ENCODE measurements around the gene LANCL3.
A peak's percentile ranks its signal among the peaks of the same experiment; 100 is the strongest.
"Not testable (repeated sequence)": the region's sequence is repeated elsewhere in the genome, so short reads cannot be mapped to it uniquely, and the experiment has no call there.

Gene LANCL3

DNA sequence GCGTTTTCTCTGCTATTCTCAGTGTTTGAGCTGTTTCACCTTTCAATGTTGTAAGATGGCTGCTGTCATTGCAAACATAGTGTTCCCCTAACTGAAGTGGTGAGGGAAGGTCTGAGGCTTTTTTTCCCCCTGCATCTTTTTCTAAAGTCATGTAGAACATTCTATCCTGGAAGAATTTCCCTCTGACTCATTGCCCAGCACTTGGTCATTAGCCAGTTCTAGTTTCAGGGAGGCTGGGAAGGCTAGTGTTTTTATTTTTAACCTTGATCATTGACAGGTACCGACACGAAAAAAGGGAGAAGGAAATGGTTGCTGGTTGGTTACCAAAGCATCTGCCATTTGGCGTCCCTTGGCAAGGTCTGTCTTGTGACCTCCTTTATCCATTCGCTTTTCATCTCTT is 6.6 kb downstream of the LANCL3 start:
- Histone ChIP-seq H4K20me1 (no peaks in the 10 kb centered on the region), H3K27me3 (peaks cover 0 to 7% (median 0%) of the 10 kb centered on the region in 11 experiments; a peak in 3 of 22 replicates), H3K27ac (no peak overlapping the region), H3K4me3 (no peak overlapping the region), H3K9me3 (replicated peaks in 1 of 11) (no peaks in the 10 kb centered on the region), H3K36me3 (no peaks in the 10 kb centered on the region), H3K4me1 (no peaks in the 10 kb centered on the region), H3K4me2 (no peak overlapping the region), H3K9ac (no peak overlapping the region)
- no peak for TF ChIP-seq Cebpa-rat (IDR thresholded peaks at IDR 0.05)

DNA sequence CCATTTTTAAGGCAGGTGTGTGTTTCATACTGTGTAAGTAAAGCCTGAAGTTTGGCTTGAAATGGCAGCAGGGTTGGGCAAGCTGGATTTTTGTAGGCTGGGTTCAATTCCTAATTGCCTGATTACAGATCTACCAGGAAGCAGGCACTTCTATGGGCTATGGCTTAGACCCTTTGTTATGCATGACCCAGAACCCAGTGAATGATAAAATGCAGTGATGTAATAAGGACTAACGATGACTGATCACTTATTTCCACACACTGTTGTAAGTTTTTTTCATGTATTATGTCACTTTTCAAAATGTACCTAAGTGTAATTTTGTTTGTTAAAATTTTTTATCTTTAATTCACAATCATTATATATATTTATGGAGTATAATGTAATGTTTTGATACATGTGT is 8.6 kb downstream of the LANCL3 start:
- no peak overlapping the region for H3K9ac ChIP-seq
- H3K4me2 ChIP-seq, result no peak overlapping the region
- H3K27me3 ChIP-seq, result no peaks in the 10 kb centered on the region
- no peaks in the 10 kb centered on the region for H3K36me3 ChIP-seq
- H3K27ac ChIP-seq, result no peak overlapping the region
- H3K9me3 ChIP-seq (replicated peaks in 1 of 11), result no peaks in the 10 kb centered on the region
- no peak overlapping the region for H3K4me3 ChIP-seq
- no peak for TF ChIP-seq Cebpa-rat (IDR thresholded peaks at IDR 0.05)
- H3K4me1 ChIP-seq, result no peaks in the 10 kb centered on the region
- no peaks in the 10 kb centered on the region for H4K20me1 ChIP-seq

DNA sequence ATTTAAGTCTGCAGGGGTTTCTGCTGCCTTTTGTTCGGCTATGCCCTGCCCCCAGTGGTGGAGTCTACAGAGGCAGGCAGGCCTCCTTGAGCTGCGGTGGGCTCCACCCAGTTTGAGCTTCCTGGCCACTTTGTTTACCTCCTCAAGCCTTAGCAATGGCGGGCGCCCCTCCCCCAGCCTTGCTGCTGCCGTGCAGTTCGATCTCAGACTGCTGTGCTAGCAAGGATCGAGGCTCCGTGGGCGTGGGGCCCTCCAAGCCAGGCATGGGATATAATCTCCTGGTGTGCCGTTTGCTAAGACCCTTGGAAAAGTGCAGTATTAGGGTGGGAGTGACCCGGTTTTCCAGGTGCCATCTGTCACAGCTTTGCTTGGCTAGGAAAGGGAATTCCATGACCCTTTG is 15.9 kb downstream of the LANCL3 start:
- not testable (repeated sequence) for H3K9ac ChIP-seq, H3K27me3 ChIP-seq, H3K36me3 ChIP-seq, H4K20me1 ChIP-seq, H3K4me1 ChIP-seq, H3K27ac ChIP-seq, H3K4me2 ChIP-seq, H3K4me3 ChIP-seq
- peaks cover 7 to 13% (median 10%) of the 10 kb centered on the region in 11 experiments; a peak in 21 of 22 replicates for H3K9me3 ChIP-seq (replicated peaks in 1 of 11)

DNA sequence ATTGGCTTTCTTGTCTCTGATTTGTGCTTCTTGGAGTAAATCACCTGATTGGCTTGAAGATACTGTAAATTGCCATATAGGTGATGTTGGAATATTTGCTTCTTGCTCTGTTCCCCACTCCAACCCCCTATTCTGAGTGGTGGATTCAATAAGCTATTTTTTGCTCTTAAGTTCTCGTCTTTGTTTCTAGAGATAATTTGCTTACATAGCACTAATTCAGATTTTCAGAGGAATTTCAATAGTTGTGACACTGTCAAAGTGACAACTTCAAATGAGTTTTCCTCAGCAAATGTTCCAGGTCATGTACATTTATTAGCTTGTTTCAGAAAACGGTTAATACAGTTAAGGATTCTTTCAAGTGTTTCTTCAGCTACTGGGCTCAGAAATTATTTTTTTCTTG is 18.6 kb downstream of the LANCL3 start:
- no peak overlapping the region for H3K27ac ChIP-seq
- H3K9me3 ChIP-seq (replicated peaks in 1 of 11), result peaks cover 7 to 13% (median 10%) of the 10 kb centered on the region in 11 experiments; a peak in 21 of 22 replicates
- no peaks in the 10 kb centered on the region for H4K20me1 ChIP-seq
- peaks cover 0 to 5% (median 0%) of the 10 kb centered on the region in 10 experiments; a peak in 1 of 20 replicates for H3K4me1 ChIP-seq
- H3K4me3 ChIP-seq, result no peak overlapping the region
- H3K36me3 ChIP-seq, result no peaks in the 10 kb centered on the region
- no peak overlapping the region for H3K9ac ChIP-seq
- no peak for TF ChIP-seq Cebpa-rat (IDR thresholded peaks at IDR 0.05)
- H3K4me2 ChIP-seq, result no peak overlapping the region
- H3K27me3 ChIP-seq, result no peaks in the 10 kb centered on the region

DNA sequence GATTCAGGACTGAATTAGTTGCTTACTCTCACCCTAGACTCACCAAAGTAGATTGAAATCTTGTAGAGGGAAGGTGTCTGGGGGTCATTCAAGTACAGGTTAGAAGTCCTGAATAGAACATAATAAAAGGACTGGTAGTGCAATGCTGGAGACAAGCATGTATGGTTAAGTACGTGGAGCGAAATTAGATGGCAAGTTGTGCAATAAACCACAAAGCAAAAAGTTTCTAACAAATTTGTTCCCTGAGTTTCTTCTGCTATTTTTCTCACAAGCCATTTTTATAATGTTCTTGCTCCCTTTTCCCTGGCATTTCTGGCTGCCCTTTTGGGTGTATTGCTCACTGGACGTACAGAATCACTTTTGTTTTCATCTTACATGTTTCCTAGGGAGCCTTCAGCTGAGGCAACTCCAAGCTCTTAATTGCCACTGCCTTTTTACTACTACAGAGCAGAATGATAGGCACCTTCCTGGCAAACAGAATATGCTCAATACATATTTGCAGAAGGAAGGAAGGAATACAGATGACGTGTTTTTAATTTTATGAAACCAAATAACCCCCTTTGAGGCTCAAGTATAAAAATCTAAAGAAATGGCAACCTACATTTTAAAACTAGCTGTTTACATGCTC is 23.4 kb downstream of the LANCL3 start:
- Histone ChIP-seq H3K4me2 (0 out of 22 replicates have a peak overlapping the region, but pooled peaks of 1 of the 11 experiments have one; percentile 5), H3K36me3 (no peaks in the 10 kb centered on the region), H3K27me3 (no peaks in the 10 kb centered on the region), H3K4me3 (no peak overlapping the region), H3K27ac (no peak overlapping the region), H3K9me3 (replicated peaks in 1 of 11) (no peaks in the 10 kb centered on the region), H3K4me1 (peaks cover 0 to 5% (median 0%) of the 10 kb centered on the region in 10 experiments; a peak in 1 of 20 replicates), H3K9ac (no peak overlapping the region), H4K20me1 (no peaks in the 10 kb centered on the region)
- TF ChIP-seq Cebpa-rat (IDR thresholded peaks at IDR 0.05), result no peak

DNA sequence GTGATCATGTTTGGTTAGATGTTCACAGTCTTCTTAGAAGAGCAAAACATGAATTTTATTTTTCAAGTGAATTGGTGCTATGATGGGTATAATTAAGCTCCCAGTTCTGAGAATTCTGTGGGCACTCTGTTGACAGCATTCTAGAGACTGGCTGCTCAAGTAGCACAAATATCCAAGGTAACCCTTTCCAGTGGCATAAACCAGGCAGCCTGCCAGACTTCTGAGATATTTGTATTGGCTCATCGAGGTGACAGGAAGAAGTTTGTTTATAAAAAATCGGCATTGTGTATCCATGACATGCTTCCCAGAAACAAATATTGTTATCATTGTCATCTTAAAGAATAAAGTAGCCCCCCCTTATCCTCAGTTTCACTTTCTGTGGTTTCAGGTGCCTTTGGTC is 28.3 kb downstream of the LANCL3 start:
- no peak for TF ChIP-seq Cebpa-rat (IDR thresholded peaks at IDR 0.05)
- H3K27ac ChIP-seq, result no peak overlapping the region
- H3K4me1 ChIP-seq, result peaks cover 0 to 3% (median 0%) of the 10 kb centered on the region in 10 experiments; a peak in 1 of 20 replicates
- no peak overlapping the region for H3K9ac ChIP-seq
- H3K9me3 ChIP-seq (replicated peaks in 1 of 11), result no peaks in the 10 kb centered on the region
- no peaks in the 10 kb centered on the region for H4K20me1 ChIP-seq
- H3K4me2 ChIP-seq, result no peak overlapping the region
- no peaks in the 10 kb centered on the region for H3K36me3 ChIP-seq
- H3K4me3 ChIP-seq, result no peak overlapping the region
- H3K27me3 ChIP-seq, result no peaks in the 10 kb centered on the region

DNA sequence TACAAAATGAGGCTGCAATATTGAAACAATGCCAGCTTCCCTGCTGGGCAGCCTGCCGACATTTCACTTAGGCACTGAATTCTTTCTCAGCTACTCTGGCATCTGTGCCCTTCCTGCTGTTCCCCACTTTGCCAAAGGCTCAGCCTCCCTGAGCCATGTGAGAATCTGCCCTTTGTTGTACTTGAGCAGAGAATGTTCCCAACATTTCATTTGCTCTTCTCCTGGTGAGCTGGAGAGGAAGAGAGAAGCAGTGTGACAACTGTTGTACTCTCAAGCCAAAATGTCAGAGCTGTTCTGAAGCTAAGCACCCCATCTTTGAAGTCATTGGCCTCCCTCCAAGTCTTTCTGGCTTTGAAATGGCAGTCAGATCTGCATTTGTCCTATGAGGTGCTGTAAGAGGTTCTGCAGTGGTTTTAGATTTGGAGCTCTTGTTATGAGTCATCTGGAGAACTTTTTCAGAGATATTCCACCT is 32.5 kb downstream of the LANCL3 start:
- Histone ChIP-seq H3K4me3 (no peak overlapping the region), H3K27ac (no peak overlapping the region), H3K9ac (no peak overlapping the region), H4K20me1 (no peaks in the 10 kb centered on the region), H3K27me3 (no peaks in the 10 kb centered on the region), H3K9me3 (replicated peaks in 1 of 11) (no peaks in the 10 kb centered on the region), H3K36me3 (no peaks in the 10 kb centered on the region), H3K4me2 (no peak overlapping the region), H3K4me1 (no peaks in the 10 kb centered on the region)
- TF ChIP-seq Cebpa-rat (IDR thresholded peaks at IDR 0.05), result no peak

DNA sequence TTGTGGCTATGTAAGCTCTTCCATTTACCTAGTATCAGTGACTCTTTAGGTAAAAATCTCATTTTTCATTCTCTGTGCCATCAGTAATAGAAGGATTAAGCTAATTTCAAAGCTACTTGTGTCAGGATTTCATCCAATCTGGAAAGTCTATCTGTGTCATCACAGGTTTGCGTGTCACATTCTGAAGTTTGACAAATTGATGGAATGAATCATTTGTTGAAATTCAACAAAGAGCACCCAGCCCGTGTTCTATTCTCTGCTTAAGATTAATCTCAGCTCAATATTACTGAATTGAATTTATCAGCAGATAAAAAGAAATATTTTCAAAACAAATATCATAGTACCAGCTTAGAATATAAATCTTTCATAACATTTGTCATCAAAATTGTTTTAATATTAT is 35.8 kb downstream of the LANCL3 start:
- no peaks in the 10 kb centered on the region for H3K27me3 ChIP-seq
- H3K4me1 ChIP-seq, result no peaks in the 10 kb centered on the region
- H3K9ac ChIP-seq, result no peak overlapping the region
- no peak overlapping the region for H3K4me3 ChIP-seq
- no peaks in the 10 kb centered on the region for H3K9me3 ChIP-seq (replicated peaks in 1 of 11)
- no peak overlapping the region for H3K27ac ChIP-seq
- no peak for TF ChIP-seq Cebpa-rat (IDR thresholded peaks at IDR 0.05)
- no peak overlapping the region for H3K4me2 ChIP-seq
- no peaks in the 10 kb centered on the region for H3K36me3 ChIP-seq
- H4K20me1 ChIP-seq, result no peaks in the 10 kb centered on the region

DNA sequence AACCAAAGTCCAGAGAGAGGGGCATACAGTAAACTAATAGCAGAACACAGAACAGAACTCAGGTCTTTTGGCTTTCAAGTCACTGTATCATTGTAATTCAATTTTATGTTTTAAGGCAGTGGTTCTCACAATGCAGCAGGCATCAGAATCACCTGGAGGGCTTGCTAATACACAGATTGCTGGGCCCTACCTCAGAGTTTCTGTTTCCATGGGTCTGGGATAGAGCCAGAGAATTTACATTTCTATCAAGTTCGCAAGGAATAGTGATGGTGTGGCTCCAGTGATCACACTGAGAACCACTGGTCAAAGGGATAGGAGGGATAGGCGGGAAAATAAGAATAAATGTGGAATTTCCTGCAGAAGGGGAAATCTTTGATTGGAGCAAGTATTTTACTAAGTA is 36.7 kb downstream of the LANCL3 start:
- Histone ChIP-seq H3K4me3 (no peak overlapping the region), H3K4me1 (no peaks in the 10 kb centered on the region), H3K9ac (no peak overlapping the region), H3K27ac (no peak overlapping the region), H3K4me2 (no peak overlapping the region), H3K27me3 (no peaks in the 10 kb centered on the region), H3K9me3 (replicated peaks in 1 of 11) (no peaks in the 10 kb centered on the region), H4K20me1 (no peaks in the 10 kb centered on the region), H3K36me3 (no peaks in the 10 kb centered on the region)
- no peak for TF ChIP-seq Cebpa-rat (IDR thresholded peaks at IDR 0.05)

DNA sequence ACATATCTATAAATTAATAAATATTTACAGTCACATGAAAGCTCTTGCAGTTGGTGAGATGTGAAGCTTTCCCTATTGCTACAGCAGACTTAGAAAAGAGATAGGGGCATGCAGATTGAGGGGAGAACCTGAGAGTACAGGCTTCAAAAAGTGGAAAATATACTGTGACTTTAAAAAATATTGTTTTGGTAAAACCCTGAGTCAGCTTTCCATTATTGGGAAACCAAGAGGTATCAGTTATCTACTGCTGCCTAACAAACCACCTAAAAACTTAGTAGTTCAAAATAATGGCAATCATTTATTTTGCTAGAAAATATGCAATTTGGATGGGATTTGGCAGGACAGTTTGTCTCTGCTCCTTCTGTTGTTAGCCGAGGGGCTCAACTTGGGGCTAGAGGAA is 38.3 kb downstream of the LANCL3 start:
- Histone ChIP-seq H3K9me3 (replicated peaks in 1 of 11) (no peaks in the 10 kb centered on the region), H3K4me1 (no peaks in the 10 kb centered on the region), H3K27me3 (no peaks in the 10 kb centered on the region), H4K20me1 (no peaks in the 10 kb centered on the region), H3K36me3 (no peaks in the 10 kb centered on the region), H3K4me3 (no peak overlapping the region), H3K4me2 (no peak overlapping the region), H3K9ac (no peak overlapping the region), H3K27ac (no peak overlapping the region)
- TF ChIP-seq Cebpa-rat (IDR thresholded peaks at IDR 0.05), result no peak

All from BLaER1 treated with 17β-estradiol and CSF1 and Interleukin-3, amounts not matched to agents 10 nM and 100 nM (cell line).